GM18508 (cell line): ENCODE data around the gene RAP1GAP2.
"Not testable (repeated sequence)": the region's sequence is repeated elsewhere in the genome, so short reads cannot be mapped to it uniquely, and the experiment has no call there.

Source experiments
- ATAC-seq: cut with Tn5 transposase; IDR thresholded peaks from one replicate; pipeline ENCODE4 v1.9.1; 2021; ENCODE audit warnings: moderate number of reproducible peaks; ENCODE audit not compliant: insufficient read depth, unreplicated experiment

The RAP1GAP2 gene

DNA sequence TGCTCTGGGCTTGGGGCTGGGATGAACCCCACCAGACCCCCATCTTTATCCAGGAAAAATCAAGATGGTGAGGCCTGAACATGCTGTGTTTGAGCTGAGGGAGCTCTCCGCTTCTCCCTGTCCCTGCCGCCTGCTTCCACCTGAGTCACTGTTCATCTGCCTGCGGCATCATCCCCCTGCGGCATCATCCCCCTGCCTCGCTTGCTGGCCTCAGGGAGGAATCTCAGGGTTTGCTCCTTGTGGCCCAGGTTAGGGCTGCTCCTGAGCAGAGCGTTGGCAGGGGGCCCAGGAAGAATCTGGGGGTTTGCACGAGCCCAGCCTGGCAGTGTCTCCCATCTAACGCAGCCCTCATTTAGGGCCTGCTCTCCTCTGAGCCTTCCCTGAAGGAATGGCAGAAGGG lies 11.4 kb upstream of the RAP1GAP2 start:
- no peak for ATAC-seq

DNA sequence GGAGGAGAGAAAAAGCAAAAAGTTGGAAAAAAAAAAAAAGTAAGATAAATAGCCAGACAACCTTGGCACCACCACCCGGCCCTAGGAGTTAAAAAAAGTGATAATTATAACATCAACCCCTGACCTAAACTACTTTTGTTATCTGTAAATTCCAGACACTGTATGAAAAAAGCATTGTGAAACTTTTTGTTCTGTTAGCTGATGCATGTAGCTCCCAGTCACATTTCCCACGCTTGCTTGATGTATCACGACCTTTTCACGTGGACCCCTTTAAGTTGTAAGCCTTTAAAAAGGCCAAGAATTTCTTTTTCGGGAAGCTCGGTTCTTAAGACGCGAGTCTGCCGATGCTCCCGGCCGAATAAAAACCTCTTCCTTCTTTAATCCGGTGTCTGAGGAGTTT lies 10.9 kb upstream of the RAP1GAP2 start:
- not testable (repeated sequence) for ATAC-seq

- ATAC-seq: no peak
These were observed 9.9 kb upstream of the RAP1GAP2 start for GRCh38 chr17:2786176-2786881.

GRCh38 chr17:2789700-2790099 lies 6.5 kb upstream of the RAP1GAP2 start:
- no peak for ATAC-seq

GRCh38 chr17:2792366-2793169 lies 3.7 kb upstream of the RAP1GAP2 start:
- no peak for ATAC-seq

DNA sequence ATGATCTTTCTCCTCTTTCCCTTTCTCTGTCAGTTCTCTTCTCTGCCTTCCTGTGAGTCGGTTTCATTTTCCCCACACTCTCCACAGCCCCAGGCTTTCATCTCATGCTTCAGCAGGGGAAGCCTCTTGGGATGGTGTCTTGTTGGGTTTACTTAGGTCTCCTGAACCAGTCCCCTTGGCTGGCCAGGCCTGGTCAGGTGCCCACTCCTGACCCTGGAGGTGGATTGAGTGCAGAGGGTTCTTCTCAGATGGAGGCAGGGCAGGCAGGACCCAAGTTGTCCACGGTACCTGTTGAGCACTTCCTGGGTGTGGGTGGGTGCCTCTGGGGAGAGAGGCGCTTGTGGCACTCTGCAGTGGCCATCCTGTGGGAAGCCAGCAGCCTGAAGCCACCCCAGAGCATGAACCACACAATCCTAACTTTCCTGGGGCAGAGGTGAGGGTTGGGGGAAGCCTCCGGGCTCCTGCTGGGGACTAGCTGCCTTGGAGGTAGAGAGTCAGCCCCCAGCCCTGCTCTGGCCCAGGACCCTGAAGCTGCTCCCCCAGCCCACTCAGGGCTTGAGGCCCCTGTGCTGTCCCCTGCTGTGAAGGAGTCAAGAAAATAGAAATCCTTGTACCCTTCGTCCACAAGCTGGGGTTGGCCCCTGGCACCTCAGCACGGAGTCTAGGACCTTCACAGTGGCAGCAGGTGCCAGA lies 2.0 kb upstream of the RAP1GAP2 start:
- no peak for ATAC-seq

DNA sequence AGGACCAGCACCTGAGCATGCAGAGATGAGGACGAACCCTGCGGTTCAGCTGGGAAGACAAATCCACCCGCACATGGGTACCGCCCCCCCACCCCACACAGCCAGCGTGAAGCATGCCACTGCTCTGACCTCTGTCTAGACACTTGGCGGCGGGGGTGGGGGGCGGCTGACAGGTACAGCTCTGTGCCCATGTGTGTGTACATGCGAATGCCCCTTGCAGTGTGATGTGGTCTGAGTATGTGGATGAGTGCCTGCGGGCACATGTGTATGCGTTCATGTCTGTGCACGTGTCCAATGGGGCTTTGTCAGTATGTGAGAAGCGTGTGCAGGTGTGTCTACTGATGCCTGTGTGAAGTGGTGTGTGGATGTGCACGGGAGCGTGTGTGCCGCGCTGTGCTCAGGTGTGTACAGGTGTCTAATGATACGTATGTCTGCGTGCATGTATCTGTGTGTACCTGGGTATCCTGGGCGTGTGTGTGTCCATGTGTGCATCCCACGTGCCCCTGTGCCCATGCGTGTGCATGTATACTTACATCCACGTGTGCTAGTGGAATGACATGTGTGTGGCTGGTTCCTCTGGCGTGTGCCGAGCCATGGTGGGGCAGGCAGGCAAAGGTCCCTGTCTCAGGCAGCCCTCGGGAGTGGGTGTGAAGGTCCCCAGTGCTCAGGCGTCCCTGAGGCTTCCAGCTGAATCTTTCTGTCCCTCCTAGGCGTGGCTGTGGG lies 636 bp upstream of the RAP1GAP2 start:
- ATAC-seq: no peak

DNA sequence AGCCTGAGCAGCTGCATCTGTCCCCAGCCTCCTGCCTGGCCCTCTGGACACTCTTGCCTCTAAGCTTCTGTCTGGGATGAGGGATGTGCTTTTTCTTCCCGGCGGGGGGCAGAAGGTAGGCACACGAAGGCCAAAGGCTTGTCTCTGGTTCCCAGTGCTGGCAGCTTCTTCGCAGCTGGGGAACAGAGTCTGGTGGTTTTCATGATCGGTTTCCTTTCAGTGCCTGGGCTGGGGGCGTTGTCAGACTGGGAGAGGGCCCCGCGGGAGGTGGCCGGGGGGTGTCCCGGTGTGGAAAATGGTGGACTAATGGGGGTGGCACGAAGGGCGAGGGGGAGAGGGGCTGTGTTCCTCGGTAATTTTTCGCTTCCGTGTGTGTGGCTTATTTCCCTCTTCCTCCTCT lies 988 bp downstream of the RAP1GAP2 start:
- no peak for ATAC-seq

DNA sequence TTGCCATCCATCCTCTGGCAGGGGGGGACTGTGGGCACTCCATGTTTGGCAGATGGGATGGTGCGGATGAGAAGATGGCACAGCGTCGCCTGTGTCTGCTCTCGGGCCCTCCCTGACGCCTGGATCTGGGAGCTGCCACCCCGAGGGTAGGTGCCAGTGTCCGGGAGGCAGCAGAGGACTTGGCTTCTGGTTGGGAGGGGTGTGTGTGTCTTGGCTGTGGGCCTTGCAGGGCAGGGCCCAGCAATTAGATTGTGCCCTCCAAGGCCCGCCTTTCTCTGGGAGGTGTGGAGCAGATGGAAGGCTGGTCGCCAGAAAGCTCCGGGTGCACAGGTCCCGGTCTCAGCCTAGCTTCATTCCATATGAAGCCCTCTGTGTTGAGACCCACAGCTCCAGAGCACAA lies 1.4 kb downstream of the RAP1GAP2 start:
- ATAC-seq: no peak

DNA sequence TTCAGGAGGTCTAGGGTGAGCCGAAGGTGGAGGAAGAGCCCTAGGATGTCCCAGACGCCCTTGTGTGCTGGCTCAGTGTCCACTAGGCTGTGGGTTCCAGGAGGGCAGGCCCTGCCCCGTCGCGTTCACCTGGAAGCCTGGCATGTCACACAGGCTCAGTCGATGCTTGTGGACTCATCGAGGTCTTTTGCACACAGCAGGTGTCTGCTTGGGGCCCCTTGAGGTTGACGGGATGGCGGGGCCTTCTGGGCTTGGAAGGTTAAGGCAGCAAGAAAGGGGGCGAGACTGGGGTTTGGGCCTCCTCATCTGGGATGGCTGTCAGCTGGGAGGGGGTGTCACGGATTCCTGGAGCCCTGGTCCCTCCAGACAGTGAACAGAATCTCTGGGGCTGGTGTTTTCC lies 1.9 kb downstream of the RAP1GAP2 start:
- no peak for ATAC-seq

DNA sequence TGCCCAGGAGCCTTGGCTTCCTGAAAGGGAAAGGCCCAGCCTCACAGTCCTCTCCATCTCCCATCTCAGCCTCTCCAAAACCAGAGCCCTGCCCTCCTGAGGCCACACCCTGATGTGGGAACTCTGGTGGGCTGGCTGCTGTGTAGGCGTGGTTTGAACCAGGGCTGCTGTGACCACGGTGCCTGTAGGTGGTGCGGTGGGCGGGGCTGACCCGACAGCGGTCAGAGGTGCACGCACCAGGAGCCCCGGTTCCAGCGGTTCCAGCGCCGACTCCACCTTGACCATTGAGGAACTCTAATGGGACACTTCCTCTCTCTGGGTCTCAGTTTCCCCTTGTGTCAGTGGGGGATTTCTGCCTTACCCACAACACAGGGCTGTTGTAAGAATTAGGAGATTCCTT lies 2.4 kb downstream of the RAP1GAP2 start:
- no peak for ATAC-seq

GRCh38 chr17:2799653-2800052 lies 3.4 kb downstream of the RAP1GAP2 start:
- ATAC-seq: no peak

DNA sequence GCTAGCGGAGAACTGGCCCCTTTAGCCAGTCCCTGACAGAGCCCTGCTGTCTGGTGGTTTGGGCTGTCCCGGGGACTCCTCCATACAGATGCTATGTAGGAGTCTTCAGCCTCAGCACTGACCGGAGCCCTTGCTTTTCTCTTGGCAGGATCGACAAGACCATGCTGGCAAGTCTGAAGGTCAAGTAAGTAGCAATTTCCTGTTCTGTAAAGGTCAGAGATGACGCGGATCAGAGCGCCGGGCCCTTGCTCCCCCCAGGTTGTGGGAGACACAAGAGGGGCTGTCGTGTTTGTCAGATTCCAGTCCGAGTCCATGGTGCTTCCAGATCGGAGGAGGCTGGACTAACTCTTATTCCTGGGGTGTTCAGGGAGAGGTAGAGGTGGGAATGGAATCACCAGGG lies 4.1 kb downstream of the RAP1GAP2 start:
- ATAC-seq: no peak

GRCh38 chr17:2801841-2802240 lies 5.6 kb downstream of the RAP1GAP2 start:
- ATAC-seq: no peak

- ATAC-seq: no peak
These were observed 6.3 kb downstream of the RAP1GAP2 start for GRCh38 chr17:2802574-2802973.

DNA sequence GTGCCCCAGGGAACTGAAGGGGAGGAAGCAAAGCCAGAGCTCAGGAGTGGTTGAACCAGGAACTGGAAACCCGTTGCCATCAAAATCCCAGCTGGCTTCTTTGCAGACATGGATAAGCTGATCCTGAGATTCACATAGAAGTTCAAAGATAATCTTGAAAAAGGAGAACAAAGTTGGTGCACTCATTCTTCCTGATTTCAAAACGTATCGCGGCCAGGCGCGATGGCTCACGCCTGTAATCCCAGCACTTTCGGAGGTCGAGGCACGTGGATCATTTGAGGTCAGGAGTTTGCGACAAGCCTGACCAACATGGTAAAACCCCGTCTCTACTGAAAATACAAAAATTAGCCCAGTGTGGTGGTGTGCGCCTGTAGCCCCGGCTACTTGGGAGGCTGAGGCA lies 7.1 kb downstream of the RAP1GAP2 start:
- no peak for ATAC-seq

GRCh38 chr17:2803971-2804370 lies 7.7 kb downstream of the RAP1GAP2 start:
- ATAC-seq: no peak

- no peak for ATAC-seq
These were observed 8.7 kb downstream of the RAP1GAP2 start for GRCh38 chr17:2804912-2805311.

DNA sequence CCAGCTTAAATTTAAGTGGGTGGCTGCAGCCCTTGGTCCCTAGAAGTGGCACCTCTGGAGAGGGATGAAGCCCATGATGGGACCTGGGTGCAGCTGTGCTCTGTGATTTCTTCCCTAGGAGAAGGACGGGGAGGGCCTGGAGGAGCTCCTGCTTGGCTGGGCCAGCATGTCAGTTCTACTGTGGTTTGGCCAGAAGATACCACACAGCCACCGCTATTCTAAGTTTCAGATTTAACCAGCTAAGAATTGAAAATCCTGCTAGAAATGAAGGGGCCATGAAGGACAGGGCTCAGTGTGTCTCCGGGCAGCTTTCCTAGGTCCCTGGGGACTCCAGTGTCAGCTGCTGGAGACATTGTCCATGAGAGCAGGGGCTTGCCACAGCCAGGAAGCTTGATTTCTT lies 9.7 kb downstream of the RAP1GAP2 start:
- no peak for ATAC-seq
